NB4 (cell line): ENCODE results near the gene CNGA3.

ENCODE experiments used
- MYC ChIP-seq: IDR thresholded peaks from 2 replicates; pipeline ENCODE4 v1.6.1; 2011; ENCODE audit warnings: low read depth, low read length
- POLR2A ChIP-seq: IDR thresholded peaks from 2 replicates; pipeline ENCODE4 v1.6.1; 2011; ENCODE audit warnings: mild to moderate bottlenecking; ENCODE audit not compliant: insufficient read length; ENCODE audit errors: extremely low read depth
- TF ChIP-seq, protein P1 (sequence below): IDR thresholded peaks from one replicate; pipeline ENCODE4 v1.5.1; 2012; ENCODE audit warnings: low read depth, low read length
- TF ChIP-seq, protein P2 (sequence below): IDR thresholded peaks from 2 replicates; pipeline ENCODE4 v1.6.1; 2011; ENCODE audit warnings: low read depth, low read length

DNA sequence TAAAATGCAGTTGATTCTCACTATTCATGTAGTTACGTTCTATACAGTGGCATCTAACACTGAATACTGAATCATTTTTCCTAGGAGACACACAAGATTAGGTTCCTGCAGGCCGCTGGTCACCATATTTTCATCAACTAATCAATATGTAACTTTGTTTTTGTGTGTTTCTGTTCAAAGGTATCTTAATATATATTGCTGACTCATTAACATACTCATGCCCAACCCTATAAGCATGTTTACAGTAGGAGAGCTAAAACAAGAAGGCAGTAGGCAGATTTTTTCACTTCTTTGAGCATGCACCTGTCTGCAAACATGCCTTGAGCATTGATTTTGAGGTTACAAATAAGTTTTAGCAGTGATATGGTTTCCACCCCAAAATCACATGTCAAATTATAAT lies 30.3 kb upstream of the CNGA3 start:
- TF ChIP-seq POLR2A (no peak), MYC (no peak)
- TF ChIP-seq, protein P1, sequence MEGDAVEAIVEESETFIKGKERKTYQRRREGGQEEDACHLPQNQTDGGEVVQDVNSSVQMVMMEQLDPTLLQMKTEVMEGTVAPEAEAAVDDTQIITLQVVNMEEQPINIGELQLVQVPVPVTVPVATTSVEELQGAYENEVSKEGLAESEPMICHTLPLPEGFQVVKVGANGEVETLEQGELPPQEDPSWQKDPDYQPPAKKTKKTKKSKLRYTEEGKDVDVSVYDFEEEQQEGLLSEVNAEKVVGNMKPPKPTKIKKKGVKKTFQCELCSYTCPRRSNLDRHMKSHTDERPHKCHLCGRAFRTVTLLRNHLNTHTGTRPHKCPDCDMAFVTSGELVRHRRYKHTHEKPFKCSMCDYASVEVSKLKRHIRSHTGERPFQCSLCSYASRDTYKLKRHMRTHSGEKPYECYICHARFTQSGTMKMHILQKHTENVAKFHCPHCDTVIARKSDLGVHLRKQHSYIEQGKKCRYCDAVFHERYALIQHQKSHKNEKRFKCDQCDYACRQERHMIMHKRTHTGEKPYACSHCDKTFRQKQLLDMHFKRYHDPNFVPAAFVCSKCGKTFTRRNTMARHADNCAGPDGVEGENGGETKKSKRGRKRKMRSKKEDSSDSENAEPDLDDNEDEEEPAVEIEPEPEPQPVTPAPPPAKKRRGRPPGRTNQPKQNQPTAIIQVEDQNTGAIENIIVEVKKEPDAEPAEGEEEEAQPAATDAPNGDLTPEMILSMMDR, result no peak
- TF ChIP-seq, protein P2, sequence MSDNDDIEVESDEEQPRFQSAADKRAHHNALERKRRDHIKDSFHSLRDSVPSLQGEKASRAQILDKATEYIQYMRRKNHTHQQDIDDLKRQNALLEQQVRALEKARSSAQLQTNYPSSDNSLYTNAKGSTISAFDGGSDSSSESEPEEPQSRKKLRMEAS, result no peak
